ENCODE data around the gene DAD1.
A peak's percentile ranks its signal among the peaks of the same experiment; 100 is the strongest.
"Not testable (repeated sequence)": the region's sequence is repeated elsewhere in the genome, so short reads cannot be mapped to it uniquely, and the experiment has no call there.

DAD1 gene

DNA sequence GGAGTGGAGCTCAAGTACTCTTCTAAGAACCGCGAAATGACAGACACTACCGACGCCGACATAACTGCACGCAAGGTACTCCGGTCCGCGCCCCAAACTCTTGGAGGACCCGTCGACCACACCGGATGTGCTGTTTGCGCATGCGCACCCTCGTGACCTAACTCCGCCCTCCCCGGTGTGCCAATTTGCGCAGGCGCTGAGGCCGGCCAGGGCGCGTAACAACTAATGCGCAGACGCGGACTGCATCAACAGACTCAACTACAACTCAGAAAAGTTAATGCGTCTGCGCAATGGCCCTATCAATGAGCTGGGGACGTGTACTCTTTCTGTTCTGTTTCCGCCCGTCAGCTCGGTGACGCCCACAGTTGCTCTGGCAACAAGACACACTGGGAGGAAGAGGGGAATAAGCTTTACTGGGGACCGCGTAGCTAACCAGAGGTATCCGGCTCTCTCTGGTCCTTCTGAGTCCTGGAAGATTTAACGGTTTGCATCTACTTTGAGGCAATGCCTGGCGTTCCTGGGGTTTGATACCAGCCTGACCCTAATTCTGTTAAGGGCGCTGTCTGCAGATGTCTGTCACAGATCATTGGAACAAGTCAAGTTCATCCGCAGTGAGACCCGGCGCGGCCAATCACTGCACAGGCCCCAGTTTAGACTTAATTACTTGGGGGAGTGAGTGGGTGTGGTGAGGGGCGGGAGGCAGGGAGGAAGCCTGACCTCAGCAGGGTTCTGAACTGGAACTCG lies at the start of gene DAD1:
Gene DAD1, minus strand, starts transcription at position 129 of the 744 bp plus-strand sequence. Its CDS starts 67 bp downstream, at position 62.
- DNase-seq = peak; percentile 99

GRCh38 chr14:22635980-22636379 lies 47.0 kb upstream of the DAD1 start:
- not testable (repeated sequence) for DNase-seq

DNA sequence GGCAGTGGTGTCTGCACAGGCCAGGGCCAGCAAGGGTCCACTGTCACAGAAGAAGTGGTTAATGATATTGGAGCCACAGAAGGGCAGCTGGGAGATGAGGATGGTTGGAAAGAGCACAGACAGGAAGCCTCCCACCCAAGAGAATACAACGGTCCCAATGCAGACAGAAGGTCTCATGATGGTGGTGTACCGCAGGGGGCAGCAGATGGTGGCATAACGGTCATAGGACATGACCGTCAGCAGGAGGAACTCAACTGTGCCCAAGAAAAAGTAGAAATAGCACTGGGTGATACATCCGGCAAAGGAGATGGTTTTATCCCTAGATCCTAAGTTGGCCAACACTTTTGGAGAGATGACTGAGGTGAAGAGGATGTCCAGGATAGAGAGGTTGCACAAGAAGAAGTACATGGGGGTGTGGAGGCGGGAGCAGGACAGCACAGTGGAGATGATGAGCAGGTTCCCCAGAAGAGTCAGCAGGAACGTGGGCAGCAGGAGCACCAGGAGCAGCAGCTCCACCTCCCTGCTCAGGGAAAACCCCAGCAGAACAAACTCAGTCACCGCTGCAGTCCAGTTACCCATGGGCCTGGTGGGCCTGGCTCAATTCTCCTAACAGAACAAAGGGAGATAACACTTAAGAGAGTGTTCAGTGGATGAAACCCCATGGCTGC lies 45.3 kb upstream of the DAD1 start:
- no peak for DNase-seq

DNA sequence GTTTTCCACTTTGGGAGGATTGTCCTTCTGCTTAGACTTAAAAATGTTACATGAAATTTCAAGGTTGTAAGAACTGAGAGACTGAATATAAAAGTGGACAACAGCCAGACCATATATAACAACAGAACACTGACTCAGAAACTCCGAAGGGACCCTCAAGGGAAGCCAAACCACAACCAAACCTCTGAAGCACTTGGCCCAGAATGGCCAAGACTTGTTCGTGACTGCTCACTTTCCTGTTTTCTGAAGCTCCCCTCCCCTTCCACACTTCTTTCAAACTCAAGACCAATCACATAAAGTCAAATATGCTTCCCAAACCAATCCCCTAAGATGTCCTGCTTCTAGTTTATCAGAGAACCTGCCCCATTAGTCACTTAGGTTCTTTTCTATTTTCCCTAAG lies 41.5 kb upstream of the DAD1 start:
- no peak for DNase-seq

- DNase-seq = no peak
Observed at GRCh38 chr14:22630066-22630465, 41.0 kb upstream of the DAD1 start.

- no peak for DNase-seq
Observed at GRCh38 chr14:22629361-22629760, 40.3 kb upstream of the DAD1 start.

GRCh38 chr14:22627506-22628263 lies 38.7 kb upstream of the DAD1 start:
- DNase-seq = no peak

GRCh38 chr14:22626590-22626989 lies 37.6 kb upstream of the DAD1 start:
- no peak for DNase-seq

DNA sequence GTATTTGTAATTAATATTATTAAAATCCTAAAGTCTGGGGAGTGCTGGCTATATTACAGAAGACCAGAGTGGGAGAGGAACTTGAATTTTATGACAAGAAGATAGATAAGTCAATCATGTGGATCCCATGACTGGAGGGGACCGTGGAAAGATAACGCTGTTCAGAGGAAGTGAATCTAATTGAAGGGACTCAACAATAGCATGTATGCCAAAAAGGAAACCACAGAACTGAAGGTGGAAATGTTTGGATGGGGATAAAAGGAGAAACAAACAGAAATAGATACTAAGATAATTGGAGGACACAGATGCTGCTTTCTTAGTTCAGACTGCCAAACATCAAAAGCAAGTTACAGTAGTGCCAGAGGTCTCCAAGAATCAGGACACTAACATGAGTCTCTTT lies 34.0 kb upstream of the DAD1 start:
- DNase-seq = peak; percentile 38

GRCh38 chr14:22622255-22622654 lies 33.2 kb upstream of the DAD1 start:
- no peak for DNase-seq

GRCh38 chr14:22615765-22616164 lies 26.7 kb upstream of the DAD1 start:
- not testable (repeated sequence) for DNase-seq

DNA sequence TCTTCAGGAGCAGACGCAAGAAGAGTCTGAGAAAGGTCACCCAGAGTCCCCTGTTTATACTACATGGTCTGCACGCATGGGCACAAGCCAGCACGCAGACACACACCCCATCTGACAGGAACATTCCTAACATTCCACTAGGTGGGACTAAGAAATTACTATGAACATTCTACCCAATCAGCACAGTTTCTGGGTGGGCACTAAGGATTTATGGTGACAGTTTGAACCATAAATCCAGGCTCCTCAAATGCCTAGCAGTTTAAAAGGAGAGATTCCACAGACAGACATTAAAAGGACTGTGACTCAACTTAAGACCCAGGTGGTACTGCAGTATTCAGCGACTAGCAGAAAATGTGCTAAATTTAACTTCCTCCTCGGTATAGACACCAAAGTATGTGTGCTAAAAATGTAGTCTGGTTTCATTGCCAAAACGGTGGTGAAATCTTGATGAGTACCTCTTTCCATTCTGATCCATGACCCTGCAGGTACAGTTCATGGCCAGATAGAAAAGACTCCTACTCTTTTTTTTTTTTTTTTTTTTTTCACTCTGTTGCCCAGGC lies 25.3 kb upstream of the DAD1 start:
- no peak for DNase-seq

- no peak for DNase-seq
Observed at GRCh38 chr14:22613736-22614239, 24.8 kb upstream of the DAD1 start.

DNA sequence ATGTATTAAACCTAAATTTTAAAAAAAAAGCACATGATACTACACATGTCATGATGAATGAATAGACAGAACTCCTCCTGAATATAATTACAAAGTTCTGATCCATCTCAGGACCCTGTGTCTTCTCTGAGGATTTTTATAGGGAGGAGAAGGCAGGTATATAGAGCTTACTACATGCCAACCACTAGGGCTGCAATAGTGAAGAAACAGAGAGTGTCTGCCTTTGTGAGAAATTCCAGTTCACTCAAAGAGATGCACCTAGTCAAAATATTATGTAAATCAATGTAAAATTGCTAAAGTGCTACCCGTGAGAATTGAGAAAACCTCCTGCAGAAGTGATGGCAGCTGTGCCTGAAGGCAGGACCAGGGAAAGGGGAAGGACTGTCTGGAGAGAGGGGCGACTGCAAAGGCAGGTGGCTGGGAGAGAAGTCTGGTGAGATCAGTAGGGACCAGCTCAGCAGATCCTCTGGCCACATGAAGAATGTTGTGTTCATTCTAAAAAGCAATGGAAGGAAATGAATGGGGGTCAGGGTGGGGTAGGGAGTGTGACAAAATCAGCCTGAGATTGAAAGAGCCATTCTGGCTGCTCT lies 24.2 kb upstream of the DAD1 start:
- DNase-seq = no peak

DNA sequence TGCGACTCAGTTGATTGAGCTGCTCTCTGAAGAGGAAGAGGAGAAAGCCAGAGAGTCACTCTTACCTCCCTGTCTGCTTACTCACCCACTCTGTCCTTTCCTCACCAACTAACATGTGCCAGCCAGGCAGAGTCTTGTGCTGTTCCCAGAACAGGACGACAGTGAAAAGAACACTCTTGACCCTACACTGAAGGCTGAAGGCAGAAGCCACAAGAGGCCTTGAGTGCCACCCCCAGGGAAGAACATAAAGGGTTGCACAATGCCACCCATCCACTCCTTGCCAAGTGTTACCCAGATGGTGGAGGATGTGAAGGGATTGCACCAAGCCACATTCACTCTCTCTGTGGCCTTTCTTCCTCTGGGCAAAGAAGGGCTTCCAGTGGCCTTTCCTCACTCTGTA lies 21.9 kb upstream of the DAD1 start:
- DNase-seq = no peak

- no peak for DNase-seq
Observed at GRCh38 chr14:22607291-22607690, 18.3 kb upstream of the DAD1 start.

GRCh38 chr14:22606380-22606779 lies 17.4 kb upstream of the DAD1 start:
- no peak for DNase-seq

GRCh38 chr14:22602862-22603261 lies 13.8 kb upstream of the DAD1 start:
- DNase-seq = no peak

DNA sequence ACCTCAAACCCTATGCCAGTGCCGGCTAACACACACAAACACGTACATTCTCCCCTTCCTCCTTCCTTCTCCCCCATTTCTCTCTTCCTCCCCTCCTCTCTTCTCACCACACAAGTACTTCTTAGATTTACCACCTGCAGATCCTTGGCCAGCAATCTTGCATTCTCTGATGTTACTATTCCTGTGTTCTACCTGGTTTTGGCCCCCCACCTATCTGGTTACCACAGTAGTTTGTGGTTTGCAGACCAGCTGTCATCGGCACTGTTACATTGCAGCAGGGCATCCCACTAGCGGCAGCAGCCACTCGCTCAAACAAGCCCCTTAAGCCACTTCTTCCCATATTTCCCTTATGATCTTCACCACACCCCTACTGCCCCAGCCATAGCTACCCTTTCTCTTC lies 13.0 kb upstream of the DAD1 start:
- no peak for DNase-seq

GRCh38 chr14:22601456-22601855 lies 12.4 kb upstream of the DAD1 start:
- no peak for DNase-seq

- DNase-seq = no peak
Observed at GRCh38 chr14:22600027-22600426, 11.0 kb upstream of the DAD1 start.

- DNase-seq = no peak
Observed at GRCh38 chr14:22599349-22599748, 10.3 kb upstream of the DAD1 start.

DNA sequence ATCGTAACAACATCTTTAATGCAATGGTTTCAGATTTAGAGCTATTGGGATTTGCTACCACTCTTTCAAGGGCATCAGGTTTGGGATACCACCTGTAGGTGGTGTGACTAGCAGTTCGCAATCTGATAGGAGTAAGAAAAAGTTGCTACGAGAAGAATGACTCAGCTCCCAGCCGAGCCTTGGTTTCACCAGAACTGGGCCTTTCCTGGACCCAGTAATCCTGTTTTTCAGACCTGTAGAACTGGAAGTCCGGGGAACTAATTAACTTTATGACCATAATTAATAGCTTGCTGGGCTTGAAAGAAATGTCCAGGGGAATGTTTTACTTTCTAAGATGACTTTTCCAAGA lies 9.8 kb upstream of the DAD1 start:
- DNase-seq = no peak

Data from GDM1 (cell line).